ENCODE results near the gene SERPINE2. TPM values are rescaled to one million over a fixed set of nuclear protein-coding genes. Genes with fewer than 3 reads are reported as not detected.

SERPINE2 gene
- total RNA-seq, 4 donors from 2014 or later, result 6.8 to 91.5 (median 25.6) TPM

DNA sequence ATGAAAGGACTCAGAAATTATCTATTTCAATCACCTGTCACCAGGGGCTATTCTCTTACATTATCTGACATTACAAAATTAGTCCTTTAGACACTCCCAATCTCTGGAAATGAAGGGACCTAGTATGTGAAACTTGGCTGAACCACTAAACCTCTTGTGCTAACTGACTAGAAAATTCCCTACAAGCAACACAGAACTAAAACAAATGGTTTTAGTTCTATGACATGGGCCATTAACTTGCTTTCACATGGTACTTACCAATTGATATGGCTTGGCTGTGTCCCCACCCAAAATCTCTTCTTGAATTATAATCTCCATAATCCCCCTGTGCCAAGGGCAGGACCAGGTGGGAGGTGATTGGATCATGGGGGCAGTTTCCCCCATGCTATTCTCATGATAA is 16.6 kb downstream of the SERPINE2 start:
- DNase-seq (ENCODE audit: low spot score), result no peak
- ATAC-seq (ENCODE audit: low FRiP score), result no peak
- TF ChIP-seq, protein P1, sequence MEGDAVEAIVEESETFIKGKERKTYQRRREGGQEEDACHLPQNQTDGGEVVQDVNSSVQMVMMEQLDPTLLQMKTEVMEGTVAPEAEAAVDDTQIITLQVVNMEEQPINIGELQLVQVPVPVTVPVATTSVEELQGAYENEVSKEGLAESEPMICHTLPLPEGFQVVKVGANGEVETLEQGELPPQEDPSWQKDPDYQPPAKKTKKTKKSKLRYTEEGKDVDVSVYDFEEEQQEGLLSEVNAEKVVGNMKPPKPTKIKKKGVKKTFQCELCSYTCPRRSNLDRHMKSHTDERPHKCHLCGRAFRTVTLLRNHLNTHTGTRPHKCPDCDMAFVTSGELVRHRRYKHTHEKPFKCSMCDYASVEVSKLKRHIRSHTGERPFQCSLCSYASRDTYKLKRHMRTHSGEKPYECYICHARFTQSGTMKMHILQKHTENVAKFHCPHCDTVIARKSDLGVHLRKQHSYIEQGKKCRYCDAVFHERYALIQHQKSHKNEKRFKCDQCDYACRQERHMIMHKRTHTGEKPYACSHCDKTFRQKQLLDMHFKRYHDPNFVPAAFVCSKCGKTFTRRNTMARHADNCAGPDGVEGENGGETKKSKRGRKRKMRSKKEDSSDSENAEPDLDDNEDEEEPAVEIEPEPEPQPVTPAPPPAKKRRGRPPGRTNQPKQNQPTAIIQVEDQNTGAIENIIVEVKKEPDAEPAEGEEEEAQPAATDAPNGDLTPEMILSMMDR (IDR thresholded peaks at IDR 0.05), result no peak

- TF ChIP-seq, protein P1 (IDR thresholded peaks at IDR 0.05), result no peak
- DNase-seq (ENCODE audit: low spot score) (no peak), ATAC-seq (ENCODE audit: low FRiP score) (no peak)
These were observed 18.6 kb downstream of the SERPINE2 start for GRCh38 chr2:224020523-224020922.

DNA sequence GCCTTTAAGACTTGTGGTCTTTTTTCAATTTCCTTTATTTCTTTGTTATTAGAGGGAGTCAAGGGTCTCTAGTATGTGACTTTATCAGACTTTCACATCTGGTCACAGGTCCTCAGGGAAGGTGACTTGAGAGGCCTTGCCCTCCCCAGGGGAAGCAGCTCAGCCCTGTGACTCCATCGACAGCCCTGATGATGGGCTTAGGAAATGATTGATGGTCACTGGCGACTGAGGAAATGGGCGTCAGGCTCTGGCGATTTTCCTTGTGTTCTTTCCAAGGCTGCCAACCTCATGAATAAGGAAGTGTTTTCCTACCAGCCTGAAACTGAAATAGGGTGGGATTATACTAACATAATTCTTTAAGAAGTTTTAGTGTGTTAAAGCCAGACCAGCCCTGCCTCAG is 21.1 kb downstream of the SERPINE2 start:
- TF ChIP-seq, protein P1 (IDR thresholded peaks at IDR 0.05), result no peak
- no peak for DNase-seq (ENCODE audit: low spot score)
- ATAC-seq (ENCODE audit: low FRiP score), result no peak

DNA sequence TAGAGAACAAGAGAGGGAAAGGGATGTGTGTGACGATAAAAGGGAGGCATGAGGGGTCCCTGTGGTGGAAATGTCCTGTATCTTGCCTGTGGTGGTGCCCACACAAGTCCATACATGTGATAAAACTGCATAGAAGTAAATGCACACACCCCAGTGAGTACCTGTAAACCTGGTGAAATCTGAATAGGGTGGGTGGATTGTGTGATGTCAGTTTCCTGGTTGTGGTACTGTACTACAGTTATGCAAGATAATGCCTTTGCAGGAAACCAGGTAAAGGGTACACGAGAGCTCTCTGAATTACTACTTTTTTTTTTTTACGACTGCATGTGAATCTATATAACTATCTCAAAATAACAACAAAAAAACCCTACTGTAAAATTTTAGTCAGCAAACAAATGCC is 22.1 kb downstream of the SERPINE2 start:
- TF ChIP-seq, protein P1 (IDR thresholded peaks at IDR 0.05), result no peak
- DNase-seq (ENCODE audit: low spot score) (no peak), ATAC-seq (ENCODE audit: low FRiP score) (no peak)

DNA sequence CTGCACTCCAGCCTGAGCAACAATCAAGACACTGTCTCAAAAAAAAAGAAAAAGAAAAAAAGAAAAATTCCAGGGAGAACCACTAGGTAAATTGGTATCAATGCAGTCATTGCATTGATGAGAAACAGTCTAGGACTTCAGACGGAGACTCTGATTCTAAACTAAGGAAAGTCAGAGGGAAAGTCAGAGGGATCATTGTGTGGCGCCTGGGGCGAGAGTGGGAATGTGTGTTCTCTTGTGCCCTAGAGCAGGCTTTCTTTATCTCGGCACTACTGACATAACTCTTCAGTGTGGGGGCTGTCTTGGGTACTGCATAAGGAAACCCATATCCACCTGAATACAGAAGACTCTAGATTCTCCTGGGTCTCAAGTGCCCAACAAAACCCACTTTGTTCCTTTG is 24.8 kb downstream of the SERPINE2 start:
- ATAC-seq (ENCODE audit: low FRiP score) (no peak), DNase-seq (ENCODE audit: low spot score) (no peak)
- TF ChIP-seq, protein P1 (IDR thresholded peaks at IDR 0.05), result no peak

GRCh38 chr2:224011837-224012236 is 27.2 kb downstream of the SERPINE2 start:
- DNase-seq (ENCODE audit: low spot score) (no peak), ATAC-seq (ENCODE audit: low FRiP score) (no peak)
- TF ChIP-seq, protein P1 (IDR thresholded peaks at IDR 0.05), result no peak

DNA sequence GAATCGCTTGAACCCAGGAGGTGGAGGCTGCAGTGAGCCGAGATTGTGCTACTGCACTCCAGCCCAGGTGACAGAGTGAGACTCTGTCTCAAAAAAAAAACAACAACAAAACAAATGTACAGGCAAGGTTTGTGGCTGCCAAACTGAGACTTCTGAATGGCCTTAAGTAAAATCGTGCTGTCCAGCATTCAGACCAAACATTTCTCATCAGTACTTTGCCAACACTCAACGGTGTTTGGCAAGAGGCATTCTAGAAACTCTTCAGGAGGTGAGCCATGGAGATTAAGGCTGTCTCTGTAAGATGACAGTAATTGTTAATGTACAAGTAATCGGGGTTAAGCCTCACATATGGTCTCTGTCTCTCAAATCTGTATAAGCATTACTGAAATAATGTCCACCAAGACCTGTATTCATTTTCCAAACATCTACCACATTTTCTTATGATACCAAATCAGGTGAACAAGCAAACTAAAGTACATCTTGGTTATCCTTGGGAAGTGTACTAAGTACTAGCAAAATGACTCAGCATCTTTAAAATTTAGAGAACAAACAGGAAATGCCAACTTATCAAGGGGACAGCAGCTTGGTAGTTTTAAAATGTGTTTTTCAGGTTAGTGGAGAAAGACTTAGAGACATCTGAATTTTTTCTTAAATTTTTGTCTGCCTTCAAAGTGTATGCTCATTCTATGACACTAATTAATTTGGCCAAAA is 29.3 kb downstream of the SERPINE2 start:
- DNase-seq (ENCODE audit: low spot score), result no peak

More for the DNA sequence above, 29.3 kb downstream of the SERPINE2 start:
- ATAC-seq (ENCODE audit: low FRiP score), result no peak
- TF ChIP-seq, protein P1 (IDR thresholded peaks at IDR 0.05), result no peak
